NT2/D1 (cell line): ENCODE results near the gene KCTD16.

Experiments used
- SUZ12 ChIP-seq: IDR thresholded peaks from 2 replicates; pipeline ENCODE4 v1.6.1; 2011; ENCODE audit not compliant: insufficient read length, insufficient read depth; ENCODE audit errors: extremely low read depth
- YY1 ChIP-seq: IDR thresholded peaks from 2 replicates; pipeline ENCODE4 v1.6.1; 2011; ENCODE audit not compliant: insufficient read length, insufficient read depth
- ZNF274 ChIP-seq: IDR thresholded peaks from 2 replicates; pipeline ENCODE4 v1.6.1; 2011; ENCODE audit warnings: mild to moderate bottlenecking, low read depth, low read length

DNA sequence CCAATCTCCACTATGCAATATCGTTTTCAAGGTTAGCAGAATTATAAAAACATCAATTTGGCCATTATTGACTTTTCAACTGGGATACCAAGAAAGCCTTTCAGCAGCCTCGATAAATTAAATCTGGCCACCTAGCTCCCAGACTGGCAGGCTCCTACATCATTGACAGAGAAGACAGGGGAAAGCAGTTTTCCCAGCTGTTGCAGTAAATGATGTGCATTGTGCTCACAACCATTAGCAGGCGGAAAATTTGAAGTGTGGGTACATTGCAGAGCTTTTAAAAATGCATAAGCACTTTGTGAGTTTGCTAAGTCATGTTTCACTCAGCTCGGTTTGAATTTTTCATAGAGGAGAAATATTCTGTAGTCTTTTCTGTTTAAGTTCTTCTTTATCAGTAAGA lies 297.9 kb downstream of the KCTD16 start:
- TF ChIP-seq ZNF274 (no peak), SUZ12 (no peak), YY1 (no peak)
